Measurements from ENCODE around the gene MAGEE2. TPM values are rescaled to one million over a fixed set of nuclear protein-coding genes. Genes with fewer than 3 reads are reported as not detected.
"Not testable (repeated sequence)": the region's sequence is repeated elsewhere in the genome, so short reads cannot be mapped to it uniquely, and the experiment has no call there.

The MAGEE2 gene
- polyA plus RNA-seq (ENCODE audit: low read depth in 6 of 6), result not detected

GRCh38 chrX:75784680-75785491, at the start of gene MAGEE2:
MAGEE2 (minus strand) TSS chrX:75785254; CDS start chrX:75785051, 203 bp downstream.
- peak within 1 kb of the TSS; percentile 29 to 74 (median 65) for H3K4me3 Mint-ChIP-seq
- H3K9me3 Mint-ChIP-seq, result peaks cover 0 to 3% (median 0%) of the 10 kb centered on the region in 7 donors
- H3K36me3 Mint-ChIP-seq, result no peaks in the 10 kb centered on the region
- DNase-seq, result no peak
- no peak for ATAC-seq (ENCODE audit: low read depth in 2 of 2)
- H3K4me1 Mint-ChIP-seq, result peaks cover 0 to 3% (median 0%) of the 10 kb centered on the region in 3 donors
- H3K27me3 Mint-ChIP-seq, result peaks cover 0 to 8% (median 8%) of the 10 kb centered on the region in 3 donors
- peak within 1 kb of the TSS in 2 of 6 donors; percentile 22 to 81 for H3K27ac Mint-ChIP-seq

GRCh38 chrX:75786290-75786689, 1.2 kb upstream of the MAGEE2 start:
- H3K4me1 Mint-ChIP-seq, result peaks cover 0 to 3% (median 0%) of the 10 kb centered on the region in 3 donors
- ATAC-seq (ENCODE audit: low read depth in 2 of 2) (no peak), DNase-seq (no peak)
- H3K4me3 Mint-ChIP-seq, result no peak overlapping the region
- H3K36me3 Mint-ChIP-seq, result no peaks in the 10 kb centered on the region
- peaks cover 0 to 14% (median 4%) of the 10 kb centered on the region in 7 donors for H3K9me3 Mint-ChIP-seq
- H3K27ac Mint-ChIP-seq, result no peak overlapping the region
- H3K27me3 Mint-ChIP-seq, result peaks cover 0 to 8% (median 8%) of the 10 kb centered on the region in 3 donors

- H3K4me1 Mint-ChIP-seq, result peaks cover 0 to 3% (median 0%) of the 10 kb centered on the region in 3 donors
- ATAC-seq (ENCODE audit: low read depth in 2 of 2), result no peak
- H3K36me3 Mint-ChIP-seq, result no peaks in the 10 kb centered on the region
- H3K4me3 Mint-ChIP-seq, result no peak overlapping the region
- H3K27me3 Mint-ChIP-seq, result peaks cover 0 to 8% (median 8%) of the 10 kb centered on the region in 3 donors
- DNase-seq, result no peak
- H3K9me3 Mint-ChIP-seq, result peaks cover 0 to 1% (median 0%) of the 10 kb centered on the region in 7 donors
- no peak overlapping the region for H3K27ac Mint-ChIP-seq
Measured at GRCh38 chrX:75781611-75782010, 3.4 kb downstream of the MAGEE2 start.

GRCh38 chrX:75768063-75768462, 17.0 kb downstream of the MAGEE2 start:
- not testable (repeated sequence) for H3K27me3 Mint-ChIP-seq; H3K36me3 Mint-ChIP-seq; DNase-seq; ATAC-seq (ENCODE audit: low read depth in 2 of 2); H3K27ac Mint-ChIP-seq; H3K4me3 Mint-ChIP-seq; H3K4me1 Mint-ChIP-seq
- H3K9me3 Mint-ChIP-seq, result peaks cover 0 to 13% (median 4%) of the 10 kb centered on the region in 7 donors

GRCh38 chrX:75748431-75748830, 36.6 kb downstream of the MAGEE2 start:
- Mint-ChIP-seq H3K4me3 (peak overlapping the region in 4 of 8 donors; percentile 13 to 82 (median 52)), H3K9me3 (peaks cover 0 to 16% (median 7%) of the 10 kb centered on the region in 7 donors), H3K36me3 (peaks cover 0 to 3% of the 10 kb centered on the region in 2 donors), H3K4me1 (peaks cover 0 to 12% (median 7%) of the 10 kb centered on the region in 3 donors), H3K27me3 (peaks cover 0 to 5% (median 0%) of the 10 kb centered on the region in 3 donors), H3K27ac (no peak overlapping the region)
- DNase-seq (no peak), ATAC-seq (ENCODE audit: low read depth in 2 of 2) (no peak)

GRCh38 chrX:75746891-75747639, 38.0 kb downstream of the MAGEE2 start:
- H3K27ac Mint-ChIP-seq, result peak overlapping the region in 1 of 6 donors; percentile 43
- H3K4me1 Mint-ChIP-seq, result peaks cover 0 to 12% (median 7%) of the 10 kb centered on the region in 3 donors
- peak; percentile 23 for DNase-seq
- H3K9me3 Mint-ChIP-seq, result peaks cover 2 to 26% (median 11%) of the 10 kb centered on the region in 7 donors
- H3K4me3 Mint-ChIP-seq, result peak overlapping the region; percentile 71 to 90 (median 82)
- H3K27me3 Mint-ChIP-seq, result peaks cover 0 to 5% (median 0%) of the 10 kb centered on the region in 3 donors
- ATAC-seq (ENCODE audit: low read depth in 2 of 2), result peak; percentile 76 to 86
- peaks cover 0 to 11% of the 10 kb centered on the region in 2 donors for H3K36me3 Mint-ChIP-seq

All from naive B cell (primary cell).